Adrenal gland (tissue), 5 donors: ENCODE data around the gene NUDT15.

Experiments used
- CTCF ChIP-seq, 6 experiments: fragments of 450-650 bp in 4 of 6; fragments of 200-600 bp in 2 of 6; sonication (generic) in 1 of 6; IDR thresholded peaks; 1 replicate in 5 of 6; 2 replicates in 1 of 6; pipeline versions ENCODE4 v1.5.1 to v1.8.0; 2016 to 2021; ENCODE audit warnings: antibody characterized with exemption in 6 of 6, mild to moderate bottlenecking in 2 of 6, moderate library complexity in 1 of 6
- POLR2A ChIP-seq, 2 donors: fragments of 450-650 bp; IDR thresholded peaks; one replicate each; pipeline ENCODE4 v1.6.1; 2017; ENCODE audit warnings: antibody characterized with exemption in 2 of 2, mild to moderate bottlenecking in 2 of 2, moderate library complexity in 1 of 2
- donor health status: DM: no; HTN: no; CAD: no.

GRCh38 chr13:48055712-48056111 lies 18.2 kb downstream of the NUDT15 start:
- no peak for TF ChIP-seq CTCF (IDR thresholded peaks at IDR 0.05)
- no peak for TF ChIP-seq POLR2A (IDR thresholded peaks at IDR 0.05)
